ENCODE data around the gene FBXO28. TPM values are rescaled to one million over a fixed set of nuclear protein-coding genes. Genes with fewer than 3 reads are reported as not detected.

FBXO28 gene
- total RNA-seq, result 29.5 and 34.3 TPM in 2 replicates
- polyA plus RNA-seq, result 24.4 and 25.3 TPM in 2 replicates
- polyA plus RNA-seq (2012), result 16.1 and 17.5 TPM in 2 replicates
- polyA minus RNA-seq (ENCODE audit: low replicate concordance), result 2.3 and 2.4 TPM in 2 replicates

GRCh38 chr1:224113918-224114786 lies at the start of gene FBXO28:
Gene FBXO28, plus strand, starts transcription at chr1:224114111. Its CDS starts 19 bp downstream, at chr1:224114130.
- TF ChIP-seq EZH2 (IDR thresholded peaks at IDR 0.05; ENCODE audit: low read length, missing control alignments) (no peak), CTCF (conservative IDR thresholded peaks at IDR 0.05 in 1 of 2, IDR thresholded peaks at IDR 0.05 in 1 of 2; ENCODE audit: low read depth in 1 of 2, low read length in 2 of 2) (no peak)
- H3K4me1 ChIP-seq (ENCODE audit: control insufficient read depth, extremely low read depth, insufficient read depth, low read length), result no peaks in the 10 kb centered on the region
- H4K20me1 ChIP-seq (ENCODE audit: control insufficient read depth, extremely low read depth, insufficient read depth, low read length), result peaks cover 3% of the 10 kb centered on the region
- H3K9ac ChIP-seq (ENCODE audit: insufficient read depth, low read length), result peak within 1 kb of the TSS; percentile 94
- no peaks in the 10 kb centered on the region for H3K36me3 ChIP-seq (ENCODE audit: control insufficient read depth, insufficient read depth, low read length)
- H2AFZ ChIP-seq (ENCODE audit: low read length), result peak within 1 kb of the TSS; percentile 94
- peak; percentile 94 to 96 for DNase-seq (ENCODE audit: low read depth in 2 of 2)
- H3K27ac ChIP-seq (ENCODE audit: insufficient read depth, low read length), result peak within 1 kb of the TSS; percentile 93
- H3K4me2 ChIP-seq (ENCODE audit: extremely low read depth, insufficient read depth, low read length), result peak within 1 kb of the TSS; percentile 79
- no peaks in the 10 kb centered on the region for H3K27me3 ChIP-seq (ENCODE audit: control insufficient read depth, insufficient read depth, low read length)
- H3K4me3 ChIP-seq (replicated peaks in 1 of 4; ENCODE audit: control extremely low read depth in 1 of 4, insufficient read depth in 1 of 4, low read depth in 3 of 4, low read length in 4 of 4), result peak within 1 kb of the TSS; percentile 78 to 98 (median 91)
- H3K9me3 ChIP-seq (ENCODE audit: control insufficient read depth, insufficient read depth, low read depth, low read length), result no peaks in the 10 kb centered on the region
- H3K79me2 ChIP-seq (ENCODE audit: control insufficient read depth, insufficient read depth, low read length), result peaks cover 43% of the 10 kb centered on the region

GRCh38 chr1:224064150-224064549 lies 49.8 kb upstream of the FBXO28 start:
- Histone ChIP-seq H3K27ac (ENCODE audit: insufficient read depth, low read length) (no peak overlapping the region), H3K27me3 (ENCODE audit: control insufficient read depth, insufficient read depth, low read length) (no peaks in the 10 kb centered on the region), H3K4me1 (ENCODE audit: control insufficient read depth, extremely low read depth, insufficient read depth, low read length) (peaks cover 2% of the 10 kb centered on the region), H3K4me2 (ENCODE audit: extremely low read depth, insufficient read depth, low read length) (no peak overlapping the region), H2AFZ (ENCODE audit: low read length) (no peak overlapping the region), H3K36me3 (ENCODE audit: control insufficient read depth, insufficient read depth, low read length) (no peaks in the 10 kb centered on the region), H4K20me1 (ENCODE audit: control insufficient read depth, extremely low read depth, insufficient read depth, low read length) (no peaks in the 10 kb centered on the region), H3K4me3 (replicated peaks in 1 of 4; ENCODE audit: control extremely low read depth in 1 of 4, insufficient read depth in 1 of 4, low read depth in 3 of 4, low read length in 4 of 4) (no peak overlapping the region), H3K9ac (ENCODE audit: insufficient read depth, low read length) (no peak overlapping the region), H3K9me3 (ENCODE audit: control insufficient read depth, insufficient read depth, low read depth, low read length) (no peaks in the 10 kb centered on the region), H3K79me2 (ENCODE audit: control insufficient read depth, insufficient read depth, low read length) (no peaks in the 10 kb centered on the region)
- no peak for TF ChIP-seq CTCF (conservative IDR thresholded peaks at IDR 0.05 in 1 of 2, IDR thresholded peaks at IDR 0.05 in 1 of 2; ENCODE audit: low read depth in 1 of 2, low read length in 2 of 2)
- TF ChIP-seq EZH2 (IDR thresholded peaks at IDR 0.05; ENCODE audit: low read length, missing control alignments), result no peak
- no peak for DNase-seq (ENCODE audit: low read depth in 2 of 2)

GRCh38 chr1:224065455-224065854 lies 48.5 kb upstream of the FBXO28 start:
- peak; percentile 58 to 59 for DNase-seq (ENCODE audit: low read depth in 2 of 2)
- Histone ChIP-seq H3K27ac (ENCODE audit: insufficient read depth, low read length) (no peak overlapping the region), H3K79me2 (ENCODE audit: control insufficient read depth, insufficient read depth, low read length) (no peaks in the 10 kb centered on the region), H3K36me3 (ENCODE audit: control insufficient read depth, insufficient read depth, low read length) (no peaks in the 10 kb centered on the region), H3K4me2 (ENCODE audit: extremely low read depth, insufficient read depth, low read length) (no peak overlapping the region), H3K9me3 (ENCODE audit: control insufficient read depth, insufficient read depth, low read depth, low read length) (no peaks in the 10 kb centered on the region), H3K4me3 (replicated peaks in 1 of 4; ENCODE audit: control extremely low read depth in 1 of 4, insufficient read depth in 1 of 4, low read depth in 3 of 4, low read length in 4 of 4) (no peak overlapping the region), H3K27me3 (ENCODE audit: control insufficient read depth, insufficient read depth, low read length) (no peaks in the 10 kb centered on the region), H3K4me1 (ENCODE audit: control insufficient read depth, extremely low read depth, insufficient read depth, low read length) (peaks cover 2% of the 10 kb centered on the region), H2AFZ (ENCODE audit: low read length) (no peak overlapping the region), H3K9ac (ENCODE audit: insufficient read depth, low read length) (no peak overlapping the region), H4K20me1 (ENCODE audit: control insufficient read depth, extremely low read depth, insufficient read depth, low read length) (no peaks in the 10 kb centered on the region)
- TF ChIP-seq CTCF (conservative IDR thresholded peaks at IDR 0.05 in 1 of 2, IDR thresholded peaks at IDR 0.05 in 1 of 2; ENCODE audit: low read depth in 1 of 2, low read length in 2 of 2) (no peak), EZH2 (IDR thresholded peaks at IDR 0.05; ENCODE audit: low read length, missing control alignments) (no peak)
